Stimulated activated CD4-positive, alpha-beta T cell treated with anti-CD3 and anti-CD28 coated beads, Interleukin-2, amount 100 ng/mL, for 4 hours (primary cell): ENCODE data around the gene CELSR1.

Source experiments
- DNase-seq: peaks from one replicate; pipeline ENCODE4 v3.0.0-alpha.2; 2020; ENCODE audit warnings: low read depth

The CELSR1 gene

GRCh38 chr22:46349238-46349637 lies 188.2 kb downstream of the CELSR1 start:
- DNase-seq = no peak

- DNase-seq = no peak
These were observed 189.2 kb downstream of the CELSR1 start for GRCh38 chr22:46348099-46348695.

DNA sequence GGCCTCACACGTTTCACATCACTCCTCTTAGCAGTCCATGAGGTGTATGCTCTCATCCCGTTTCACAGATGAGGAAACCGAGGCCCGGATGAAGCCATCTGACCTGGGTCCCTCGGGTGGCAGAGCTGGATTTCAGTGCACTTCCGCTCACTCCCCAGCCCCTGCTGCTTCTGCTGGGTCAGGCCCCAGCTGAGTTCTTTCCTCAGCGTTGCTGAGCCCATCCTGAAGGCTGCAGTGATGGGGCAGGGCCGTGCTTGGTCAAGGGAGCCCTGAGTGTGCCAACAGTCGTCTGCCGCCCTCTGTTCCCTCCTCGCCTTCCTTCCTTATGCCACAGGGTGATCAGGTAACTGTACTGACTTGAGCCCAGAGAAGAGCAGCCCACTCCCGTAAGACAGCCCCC lies 189.8 kb downstream of the CELSR1 start:
- DNase-seq = no peak

DNA sequence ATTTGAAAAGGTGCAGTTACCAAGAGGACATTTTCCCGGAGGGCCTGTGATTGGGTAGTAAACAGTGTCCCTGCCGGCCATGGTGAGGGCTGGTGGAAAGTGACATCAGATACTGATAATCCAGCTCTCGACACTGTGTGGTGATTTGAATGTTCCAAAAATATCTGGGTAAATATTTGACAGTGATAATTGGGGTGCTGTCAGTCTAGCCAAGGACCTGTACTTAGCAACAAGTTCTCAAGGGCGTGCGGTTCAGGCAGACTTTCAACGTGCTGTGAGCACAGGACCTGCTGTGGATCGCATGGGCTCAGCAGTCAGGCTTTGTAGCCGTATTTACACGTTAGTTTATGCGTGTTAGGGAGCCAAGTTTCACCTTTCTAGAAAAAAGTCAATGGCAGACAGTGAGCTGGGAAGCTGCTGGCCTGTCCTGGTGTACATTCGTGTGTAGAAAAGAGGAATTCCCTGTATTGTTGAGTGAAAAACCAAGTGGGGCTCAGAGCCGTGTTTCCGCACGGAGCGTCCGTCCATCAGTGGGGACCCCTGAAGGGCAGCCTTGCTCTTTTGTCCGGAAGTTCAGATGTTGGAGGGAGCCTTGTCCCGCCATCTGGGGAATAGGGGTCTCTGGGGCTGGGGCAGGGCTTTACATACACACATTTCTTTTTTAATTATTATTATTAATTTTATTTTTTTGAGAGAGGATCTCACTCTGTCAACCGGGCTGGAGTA lies 190.6 kb downstream of the CELSR1 start:
- no peak for DNase-seq

GRCh38 chr22:46340676-46341075 lies 196.7 kb downstream of the CELSR1 start:
- DNase-seq = no peak

- DNase-seq = no peak
These were observed 197.5 kb downstream of the CELSR1 start for GRCh38 chr22:46339956-46340355.

DNA sequence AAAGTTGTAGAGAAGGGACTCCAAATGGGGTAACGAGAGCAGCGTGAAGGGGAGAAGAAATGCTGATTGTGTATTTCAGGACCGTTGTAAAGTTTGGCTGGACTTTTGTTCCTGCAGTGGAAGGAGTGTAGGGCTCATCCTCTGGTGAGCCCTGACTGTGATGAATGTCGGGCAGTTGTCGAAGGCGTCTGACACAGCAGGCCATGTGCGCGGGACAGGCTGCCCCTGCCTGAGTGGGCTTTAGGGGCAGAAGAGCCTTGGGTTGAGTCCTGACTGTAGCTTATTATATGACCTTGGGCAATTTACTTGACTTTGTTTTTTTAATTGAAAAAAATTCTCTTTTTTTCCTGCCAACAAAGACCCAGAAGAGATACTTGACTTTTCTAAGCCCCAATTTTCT lies 198.8 kb downstream of the CELSR1 start:
- DNase-seq = no peak

DNA sequence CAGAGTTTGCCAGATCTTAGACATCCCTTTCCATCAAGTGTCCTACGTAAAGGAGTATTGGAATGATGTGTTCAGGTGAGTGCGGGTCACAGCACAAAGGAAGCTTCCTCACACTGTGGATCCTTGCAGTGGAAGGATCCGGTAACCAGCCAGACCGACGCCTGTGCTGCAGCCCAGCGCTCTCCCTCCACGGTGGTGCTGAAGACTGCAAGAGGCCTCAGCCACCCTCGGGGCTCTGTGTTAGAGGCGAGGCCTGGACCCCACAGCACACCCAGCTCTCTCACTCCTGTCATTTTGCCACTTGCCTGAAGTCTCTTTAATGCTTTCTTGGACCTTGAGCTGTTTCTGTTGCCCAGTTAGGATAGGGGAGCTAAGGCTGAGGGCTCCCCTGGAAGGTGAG lies 199.6 kb downstream of the CELSR1 start:
- DNase-seq = no peak

GRCh38 chr22:46336119-46337078 lies 201.0 kb downstream of the CELSR1 start:
- DNase-seq = no peak

DNA sequence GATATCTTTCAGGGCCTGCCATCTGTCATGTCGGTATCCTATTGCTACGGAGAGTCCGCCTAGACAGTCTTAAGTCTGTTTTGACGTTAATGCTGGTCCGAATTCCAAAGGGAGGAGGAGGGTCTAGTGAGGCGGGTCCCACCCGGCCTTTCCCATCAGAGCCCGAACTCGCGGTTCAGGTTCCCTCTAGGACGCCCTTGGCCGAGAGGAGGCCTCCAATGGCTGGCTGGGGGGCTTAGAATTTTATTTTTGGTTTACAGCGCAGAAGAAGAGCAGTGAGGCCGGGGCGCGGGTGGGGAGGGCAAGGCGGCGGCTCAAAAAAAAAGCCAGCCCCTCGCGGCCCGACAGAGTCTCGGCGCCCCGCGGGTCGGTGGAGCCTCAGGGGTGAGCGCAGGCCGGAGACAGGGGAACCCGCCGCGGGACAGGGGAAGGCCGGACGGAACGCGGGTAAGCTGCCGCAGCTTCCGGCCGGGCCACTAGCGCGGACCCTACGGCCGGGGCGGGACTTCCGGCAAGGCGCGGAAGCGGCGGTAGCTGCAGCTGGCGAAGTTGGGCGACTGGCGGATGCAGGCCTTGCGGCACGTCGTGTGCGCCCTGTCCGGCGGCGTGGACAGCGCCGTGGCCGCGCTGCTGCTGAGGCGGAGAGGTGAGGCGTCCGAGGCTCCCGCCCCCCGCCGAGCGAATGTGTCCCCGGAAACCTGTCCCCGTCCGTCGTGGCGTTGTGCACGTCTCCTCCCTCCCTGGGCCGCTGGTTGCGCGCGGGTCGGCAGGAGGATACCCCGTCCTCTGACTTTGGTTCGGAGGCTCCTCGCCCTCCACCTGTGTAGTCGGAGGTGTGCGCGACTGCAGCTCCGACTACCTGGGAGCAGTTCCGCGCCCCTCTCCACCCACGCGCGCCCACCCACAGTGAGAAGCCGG lies 202.0 kb downstream of the CELSR1 start, which contains the start of gene TRMU:
TRMU (plus strand) TSS at position 514 of the 918 bp plus-strand sequence; CDS start at position 565, 51 bp downstream.
- peak; percentile 55 for DNase-seq

- DNase-seq = no peak
These were observed 205.9 kb downstream of the CELSR1 start for GRCh38 chr22:46331496-46331895.

- no peak for DNase-seq
These were observed 207.0 kb downstream of the CELSR1 start for GRCh38 chr22:46330426-46330825.

DNA sequence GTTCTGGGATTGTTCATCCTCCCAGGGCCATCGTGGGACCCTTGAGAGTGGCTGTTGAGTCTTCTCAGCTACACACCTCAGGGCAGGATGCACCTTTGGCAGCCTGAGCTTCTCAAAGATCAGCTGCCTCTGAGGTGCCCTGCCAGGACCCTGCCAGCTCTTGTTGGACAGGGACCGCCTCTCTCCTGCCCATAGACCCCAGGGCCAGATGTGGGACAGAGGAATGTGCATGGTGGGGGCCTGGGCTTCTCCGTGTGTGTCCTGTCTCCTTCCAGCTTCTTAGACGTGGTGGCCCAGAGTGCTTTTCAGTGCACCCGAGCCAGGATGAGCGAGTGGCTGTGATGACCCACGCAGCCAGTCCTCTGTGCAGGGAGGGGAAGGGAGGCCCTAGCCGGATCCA lies 207.8 kb downstream of the CELSR1 start:
- no peak for DNase-seq

DNA sequence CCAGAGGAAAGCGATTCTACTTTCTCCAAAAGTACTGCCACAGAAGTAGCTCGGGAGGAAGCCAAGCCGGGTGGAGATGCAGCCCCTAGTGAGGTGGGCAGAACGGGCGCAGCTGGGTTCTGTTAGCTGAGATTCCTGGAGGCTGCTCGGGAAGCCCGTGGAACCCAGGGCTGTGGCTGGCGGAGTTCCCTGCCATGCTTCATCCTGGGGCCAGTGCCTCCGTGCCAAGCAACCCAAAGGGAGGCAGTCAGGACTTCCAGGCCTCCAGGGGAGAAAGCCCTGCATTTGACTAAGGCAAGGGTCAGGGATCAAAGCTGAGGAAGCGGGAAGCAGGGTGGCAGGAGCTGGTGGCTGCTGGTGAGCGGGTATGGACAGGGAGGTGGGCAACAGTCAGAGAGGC lies 208.6 kb downstream of the CELSR1 start:
- no peak for DNase-seq

DNA sequence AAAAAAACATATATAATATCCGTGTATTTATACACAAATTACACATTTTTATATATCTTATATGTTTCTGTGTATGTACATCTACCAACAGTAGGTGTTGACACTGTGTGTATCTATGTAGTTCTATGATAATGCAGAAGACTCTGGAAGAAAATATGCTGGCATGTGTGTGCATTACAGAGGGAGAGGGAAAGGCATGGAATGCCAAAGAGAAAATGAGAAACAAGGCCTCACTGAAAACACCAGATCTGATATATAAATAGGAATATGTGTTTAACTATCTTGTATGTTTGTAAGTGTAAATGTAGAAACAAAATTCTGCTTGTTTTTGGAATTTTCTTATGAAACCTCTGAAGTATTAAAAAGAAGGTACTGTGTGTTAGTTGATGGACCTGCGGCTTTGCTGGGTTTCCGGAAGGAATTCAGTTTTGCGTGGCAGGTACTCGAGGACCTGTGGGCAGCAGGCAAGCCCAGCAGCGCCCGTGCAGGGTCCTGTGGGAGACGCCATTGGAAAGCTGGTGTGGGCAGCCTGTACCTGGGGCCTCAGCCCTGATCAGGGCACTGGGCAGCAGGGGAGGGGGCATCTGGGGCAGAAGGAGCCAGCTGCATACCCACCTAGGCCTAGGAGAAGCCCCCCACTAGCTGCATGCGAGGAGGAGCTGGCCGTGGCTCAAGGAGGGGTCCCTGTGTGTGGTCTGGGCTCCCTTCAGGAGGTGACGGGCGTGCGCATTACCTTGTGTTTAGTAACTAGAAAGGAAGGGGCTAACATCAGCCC lies 209.5 kb downstream of the CELSR1 start:
- DNase-seq = no peak

DNA sequence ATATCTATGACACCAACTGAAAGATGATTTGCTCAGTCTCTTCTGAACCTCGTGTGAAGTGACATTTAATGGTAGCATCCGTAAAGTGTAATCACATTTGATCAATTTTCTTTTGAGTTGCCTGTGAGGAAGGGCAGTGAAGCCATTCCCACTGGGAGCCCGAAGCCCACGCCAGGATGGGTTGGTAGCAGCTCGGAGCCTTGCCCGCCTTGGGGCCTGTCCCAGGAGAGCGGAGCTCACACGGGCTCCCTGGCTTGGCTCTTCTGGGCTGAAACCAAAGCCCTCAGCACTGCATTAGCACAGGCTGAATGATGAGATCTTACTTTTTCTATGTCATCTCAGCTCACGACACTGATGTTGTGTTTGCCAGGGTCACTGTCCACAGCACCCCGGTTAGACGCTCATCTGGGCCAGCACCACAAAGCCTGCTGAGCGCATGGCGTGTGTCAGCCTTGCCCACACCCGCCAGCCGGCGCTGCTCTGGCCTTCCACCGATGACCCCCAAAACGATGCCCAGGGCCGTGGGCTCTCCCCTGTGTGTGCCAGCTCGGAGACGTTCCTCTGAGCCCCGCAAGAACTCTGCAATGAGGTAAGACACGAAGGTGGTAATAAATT lies 211.2 kb downstream of the CELSR1 start:
- no peak for DNase-seq

- DNase-seq = no peak
These were observed 214.3 kb downstream of the CELSR1 start for GRCh38 chr22:46323162-46323561.

DNA sequence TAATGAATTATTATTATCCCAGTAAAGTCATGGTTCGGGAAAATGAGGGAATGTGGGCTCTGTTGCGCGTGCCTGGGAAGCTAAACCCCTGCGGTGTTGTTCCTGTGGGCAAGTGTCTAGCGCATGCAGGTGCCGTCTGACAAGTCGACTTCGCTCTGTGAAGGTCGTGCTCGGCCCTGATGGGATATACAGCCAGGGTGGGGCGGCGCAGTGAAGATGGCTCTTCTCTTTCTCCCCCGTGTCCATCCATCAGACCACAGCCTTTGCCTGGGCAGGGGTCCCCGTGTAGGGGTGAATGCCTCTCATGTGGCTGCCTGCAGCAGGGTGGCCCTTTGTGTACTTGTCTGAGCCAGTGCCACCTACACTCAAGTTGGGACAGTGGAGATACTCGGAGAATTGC lies 214.7 kb downstream of the CELSR1 start:
- DNase-seq = no peak

DNA sequence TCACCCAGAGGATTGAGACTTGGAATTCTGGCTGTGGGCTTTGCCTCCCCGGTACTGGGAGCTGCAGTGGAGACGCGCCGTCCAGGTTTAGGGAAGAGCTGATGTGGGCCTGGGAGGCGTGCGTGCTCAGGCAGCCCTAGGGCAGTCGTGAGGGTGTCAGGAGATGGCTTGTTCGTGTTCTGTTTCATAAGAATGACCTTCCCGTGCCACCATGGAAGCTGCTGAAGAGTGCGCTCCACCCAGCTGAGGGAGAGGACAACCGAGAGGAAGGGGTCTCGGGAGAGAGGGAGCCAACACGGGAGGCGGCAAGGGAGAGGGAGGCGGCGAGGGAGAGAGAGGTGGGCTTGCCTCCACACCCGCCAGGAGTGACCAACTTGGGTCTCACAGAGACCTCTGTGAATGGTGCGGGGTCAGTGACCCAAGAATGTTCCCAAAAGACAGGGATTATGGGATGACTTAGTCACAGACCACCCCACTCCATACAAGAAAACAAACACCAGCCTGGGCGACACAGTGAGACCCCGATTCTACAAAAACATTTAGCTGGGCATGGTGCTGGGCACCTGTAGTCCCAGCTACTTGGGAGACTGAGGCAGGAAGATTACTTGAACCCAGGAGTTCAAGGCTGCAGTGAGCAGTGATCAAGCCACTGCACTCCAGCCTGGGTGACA lies 216.6 kb downstream of the CELSR1 start:
- no peak for DNase-seq
